ENCODE results near the gene FHL1.

Gene FHL1

GRCh38 chrX:136260776-136261175 lies 113.4 kb downstream of the FHL1 start:
- H3K27me3 ChIP-seq (ENCODE audit: low read depth, low read length), result no peaks in the 10 kb centered on the region

More at GRCh38 chrX:136260776-136261175, 113.4 kb downstream of the FHL1 start:
- Histone ChIP-seq H3K4me3 (ENCODE audit: low read length) (no peak overlapping the region), H3K4me1 (ENCODE audit: low read length) (no peaks in the 10 kb centered on the region), H2AFZ (ENCODE audit: low read depth, low read length) (no peak overlapping the region), H3K9me3 (ENCODE audit: insufficient read depth, low read length) (no peaks in the 10 kb centered on the region), H4K20me1 (ENCODE audit: insufficient read depth, low read length) (no peaks in the 10 kb centered on the region), H3K36me3 (replicated peaks; ENCODE audit: low read depth, low read length) (no peaks in the 10 kb centered on the region), H3K9ac (ENCODE audit: low read length) (no peak overlapping the region), H3K4me2 (ENCODE audit: low read length) (no peak overlapping the region), H3K27ac (ENCODE audit: low read length) (no peak overlapping the region), H3K79me2 (ENCODE audit: low read length) (no peaks in the 10 kb centered on the region)
- TF ChIP-seq CTCF (IDR thresholded peaks at IDR 0.05; ENCODE audit: low read depth, low read length) (no peak), EZH2phosphoT487 (IDR thresholded peaks at IDR 0.05; ENCODE audit: low read depth) (no peak)
